ENCODE measurements around the gene RHCE. TPM values are rescaled to one million over a fixed set of nuclear protein-coding genes. Genes with fewer than 3 reads are reported as not detected.
"Not testable (repeated sequence)": the region's sequence is repeated elsewhere in the genome, so short reads cannot be mapped to it uniquely, and the experiment has no call there.

The RHCE gene
- total and polyA plus RNA-seq, 12 donors, result 0.59 to 4.0 (median 1.1) TPM; not detected in 5

DNA sequence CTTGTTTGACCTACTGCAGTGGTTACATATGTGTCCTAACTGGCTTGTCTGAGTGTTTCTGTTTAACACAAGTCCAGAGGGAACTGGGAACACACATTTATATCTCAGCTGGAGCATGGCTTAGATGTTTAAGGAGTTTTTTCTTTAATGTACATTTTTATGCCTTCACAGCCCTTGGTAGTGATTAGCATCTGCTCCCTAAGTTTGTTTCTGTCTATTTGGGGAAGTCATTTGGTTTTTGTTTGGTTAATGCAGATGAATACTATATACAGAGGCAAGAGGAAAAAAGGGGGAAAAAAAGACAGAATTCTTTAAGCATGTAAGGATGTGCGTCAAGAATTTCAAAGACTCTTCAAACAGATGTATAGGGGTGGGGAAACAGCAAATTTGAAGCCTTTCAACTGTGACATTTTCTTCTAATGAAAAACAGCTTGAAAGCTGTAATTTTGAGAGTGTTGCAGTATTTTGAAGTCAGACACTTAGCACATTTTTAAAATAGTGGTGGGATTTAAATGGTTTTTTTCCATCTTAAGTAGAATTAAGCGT lies 25.4 kb upstream of the RHCE start:
- H3K36me3 ChIP-seq (replicated peaks in 1 of 2), result peaks cover 0 to 19% of the 10 kb centered on the region in 2 donors
- no peak overlapping the region for H3K27ac ChIP-seq
- intact Hi-C loops (cut with DNase I), result no loop called here
- H3K4me3 ChIP-seq, result no peak overlapping the region
- TF ChIP-seq, protein P1, sequence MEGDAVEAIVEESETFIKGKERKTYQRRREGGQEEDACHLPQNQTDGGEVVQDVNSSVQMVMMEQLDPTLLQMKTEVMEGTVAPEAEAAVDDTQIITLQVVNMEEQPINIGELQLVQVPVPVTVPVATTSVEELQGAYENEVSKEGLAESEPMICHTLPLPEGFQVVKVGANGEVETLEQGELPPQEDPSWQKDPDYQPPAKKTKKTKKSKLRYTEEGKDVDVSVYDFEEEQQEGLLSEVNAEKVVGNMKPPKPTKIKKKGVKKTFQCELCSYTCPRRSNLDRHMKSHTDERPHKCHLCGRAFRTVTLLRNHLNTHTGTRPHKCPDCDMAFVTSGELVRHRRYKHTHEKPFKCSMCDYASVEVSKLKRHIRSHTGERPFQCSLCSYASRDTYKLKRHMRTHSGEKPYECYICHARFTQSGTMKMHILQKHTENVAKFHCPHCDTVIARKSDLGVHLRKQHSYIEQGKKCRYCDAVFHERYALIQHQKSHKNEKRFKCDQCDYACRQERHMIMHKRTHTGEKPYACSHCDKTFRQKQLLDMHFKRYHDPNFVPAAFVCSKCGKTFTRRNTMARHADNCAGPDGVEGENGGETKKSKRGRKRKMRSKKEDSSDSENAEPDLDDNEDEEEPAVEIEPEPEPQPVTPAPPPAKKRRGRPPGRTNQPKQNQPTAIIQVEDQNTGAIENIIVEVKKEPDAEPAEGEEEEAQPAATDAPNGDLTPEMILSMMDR (IDR thresholded peaks at IDR 0.05), result no peak
- no peak for TF ChIP-seq POLR2A (IDR thresholded peaks at IDR 0.05)
- DNase-seq, result no peak
- H3K9me3 ChIP-seq (replicated peaks in 1 of 3), result no peaks in the 10 kb centered on the region
- H3K4me1 ChIP-seq (replicated peaks in 1 of 2), result peaks cover 0 to 23% of the 10 kb centered on the region in 2 donors
- WGBS, 4 donors, result 87 to 91% (median 90%) methylated on average over 2 of the region's 2 CpGs
- no peaks in the 10 kb centered on the region for H3K27me3 ChIP-seq

GRCh38 chr1:25444604-25445003 lies 24.0 kb upstream of the RHCE start:
- H3K27me3 ChIP-seq; H3K9me3 ChIP-seq (replicated peaks in 1 of 3); intact Hi-C loops (cut with DNase I); H3K27ac ChIP-seq; H3K4me3 ChIP-seq; DNase-seq: not testable (repeated sequence)
- WGBS, 4 donors, result 88 to 94% (median 93%) methylated on average over 5 of the region's 5 CpGs
- H3K4me1 ChIP-seq (replicated peaks in 1 of 2), result peaks cover 0 to 23% of the 10 kb centered on the region in 2 donors
- peaks cover 0 to 19% of the 10 kb centered on the region in 2 donors for H3K36me3 ChIP-seq (replicated peaks in 1 of 2)

DNA sequence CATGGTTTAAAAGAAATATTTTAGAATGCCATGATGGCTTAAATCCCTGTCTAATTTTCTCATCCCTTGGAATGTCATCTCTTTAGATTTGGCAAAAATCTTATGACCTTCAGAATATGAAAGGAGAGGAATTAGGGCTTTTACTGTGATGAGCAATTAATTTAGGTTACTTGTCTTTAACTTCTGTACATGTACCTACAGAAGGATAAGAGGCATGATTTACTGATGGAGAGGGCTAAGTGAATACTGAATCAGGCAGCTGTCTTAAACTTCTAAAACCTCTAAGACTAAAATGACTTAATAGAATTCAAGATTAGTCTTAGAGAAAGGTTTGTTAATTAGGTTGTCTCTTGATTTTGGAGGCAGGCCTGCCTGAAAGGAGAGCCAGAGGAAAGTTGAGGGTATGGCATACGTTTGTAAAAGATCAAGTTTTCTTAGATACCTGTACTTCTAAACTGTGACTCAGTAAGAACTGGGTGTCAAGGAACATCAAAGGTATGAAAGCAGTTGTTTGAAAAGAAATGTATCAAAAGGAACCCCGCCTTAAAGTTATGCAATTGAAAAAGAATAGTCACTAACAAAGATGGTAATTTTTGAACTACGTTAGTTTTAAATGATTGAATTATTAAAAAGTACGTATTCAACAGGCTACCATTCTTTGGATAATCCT lies 22.5 kb upstream of the RHCE start:
- Histone ChIP-seq H3K27ac (peak overlapping the region in 1 of 5 donors; percentile 43), H3K4me3 (no peak overlapping the region), H3K4me1 (replicated peaks in 1 of 2) (peaks cover 0 to 23% of the 10 kb centered on the region in 2 donors), H3K9me3 (replicated peaks in 1 of 3) (no peaks in the 10 kb centered on the region), H3K36me3 (replicated peaks in 1 of 2) (peaks cover 0 to 11% of the 10 kb centered on the region in 2 donors), H3K27me3 (no peaks in the 10 kb centered on the region)
- 84 to 89% (median 85%) methylated on average over 4 of the region's 4 CpGs for WGBS, 4 donors
- DNase-seq, result no peak
- intact Hi-C loops (cut with DNase I), result no loop called here
- no peak for TF ChIP-seq POLR2A (IDR thresholded peaks at IDR 0.05)
- TF ChIP-seq, protein P1 (IDR thresholded peaks at IDR 0.05), result no peak

DNA sequence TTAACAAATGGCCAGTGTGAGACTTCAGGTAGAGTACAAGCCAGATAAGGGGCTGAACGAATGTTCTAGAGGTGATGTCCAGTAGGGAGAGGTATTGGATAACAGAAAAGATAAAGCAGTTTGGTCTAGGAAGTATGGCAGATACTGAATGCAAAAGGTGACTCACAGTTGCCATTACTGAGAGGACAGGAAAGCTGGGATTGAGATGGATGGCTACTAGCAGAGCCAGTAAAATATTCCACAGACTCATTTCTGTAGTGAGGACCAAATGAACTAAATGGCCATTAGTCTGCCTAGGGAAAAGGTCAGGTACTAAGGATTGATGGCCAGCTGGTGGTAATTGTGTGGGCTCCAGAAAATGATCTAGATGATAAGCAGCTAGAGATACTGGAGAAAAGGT lies 21.6 kb upstream of the RHCE start:
- peak in 3 of 7 donors; percentile 22 to 69 (median 55) for DNase-seq
- 30 to 39% (median 31%) methylated on average over 1 of the region's 1 CpG for WGBS, 4 donors
- Histone ChIP-seq H3K27me3 (no peaks in the 10 kb centered on the region), H3K27ac (peak overlapping the region in 2 of 5 donors; percentile 45 to 50), H3K4me1 (replicated peaks in 1 of 2) (peaks cover 0 to 23% of the 10 kb centered on the region in 2 donors), H3K36me3 (replicated peaks in 1 of 2) (peaks cover 0 to 4% of the 10 kb centered on the region in 2 donors), H3K4me3 (no peak overlapping the region), H3K9me3 (replicated peaks in 1 of 3) (no peaks in the 10 kb centered on the region)
- TF ChIP-seq POLR2A (IDR thresholded peaks at IDR 0.05), result no peak
- TF ChIP-seq, protein P1 (IDR thresholded peaks at IDR 0.05), result peak in 2 of 6 experiments; percentile 29 to 39
- intact Hi-C loops (cut with DNase I), result no loop called here

All from adrenal gland (tissue), 12 donors.